ENCODE measurements around the gene CTSZ. TPM values are rescaled to one million over a fixed set of nuclear protein-coding genes. Genes with fewer than 3 reads are reported as not detected.
A peak's percentile ranks its signal among the peaks of the same experiment; 100 is the strongest.

Gene CTSZ
- total and polyA plus RNA-seq, 2 donors from 2014 or later, result 200 to 234 TPM

- H3K4me1 ChIP-seq (ENCODE audit: control insufficient read depth in 2 of 3, insufficient read depth in 2 of 3, low read depth in 1 of 3, low read length in 3 of 3), result peaks cover 0 to 14% (median 5%) of the 10 kb centered on the region in 3 donors
- H3K27me3 ChIP-seq (ENCODE audit: control insufficient read depth, insufficient read depth, low read length), result no peaks in the 10 kb centered on the region
- H3K4me3 ChIP-seq (ENCODE audit: low read length in 3 of 3), result no peak overlapping the region
- DNase-seq (peak in 1 of 5 donors; percentile 60), FAIRE-seq (no peak)
- H3K36me3 ChIP-seq (ENCODE audit: control insufficient read depth in 2 of 3, insufficient read depth in 3 of 3, low read length in 3 of 3), result peaks cover 0 to 10% (median 5%) of the 10 kb centered on the region in 3 donors
- no peak for TF ChIP-seq CTCF (IDR thresholded peaks at IDR 0.05; ENCODE audit: borderline replicate concordance, extremely low read depth, insufficient read depth)
- H3K27ac ChIP-seq (ENCODE audit: low read depth in 2 of 2, low read length in 2 of 2), result no peak overlapping the region
- no peak overlapping the region for H3K9ac ChIP-seq (ENCODE audit: low read length in 3 of 3)
- H3K9me3 ChIP-seq (ENCODE audit: control insufficient read depth in 2 of 3, insufficient read depth in 1 of 3, low read length in 3 of 3), result no peaks in the 10 kb centered on the region
- intact Hi-C loops (cut with DNase I), result no loop called here
Observed at GRCh38 chr20:59002388-59002787, 4.7 kb downstream of the CTSZ start.

GRCh38 chr20:59001449-59002171 is 5.4 kb downstream of the CTSZ start:
- FAIRE-seq, result no peak
- no peaks in the 10 kb centered on the region for H3K9me3 ChIP-seq (ENCODE audit: control insufficient read depth in 2 of 3, insufficient read depth in 1 of 3, low read length in 3 of 3)
- peaks cover 0 to 14% (median 5%) of the 10 kb centered on the region in 3 donors for H3K4me1 ChIP-seq (ENCODE audit: control insufficient read depth in 2 of 3, insufficient read depth in 2 of 3, low read depth in 1 of 3, low read length in 3 of 3)
- no peak overlapping the region for H3K27ac ChIP-seq (ENCODE audit: low read depth in 2 of 2, low read length in 2 of 2)
- H3K4me3 ChIP-seq (ENCODE audit: low read length in 3 of 3), result no peak overlapping the region
- peaks cover 0 to 10% (median 9%) of the 10 kb centered on the region in 3 donors for H3K36me3 ChIP-seq (ENCODE audit: control insufficient read depth in 2 of 3, insufficient read depth in 3 of 3, low read length in 3 of 3)
- H3K27me3 ChIP-seq (ENCODE audit: control insufficient read depth, insufficient read depth, low read length), result no peaks in the 10 kb centered on the region
- no peak overlapping the region for H3K9ac ChIP-seq (ENCODE audit: low read length in 3 of 3)
- intact Hi-C loops (cut with DNase I), result no loop called here
- TF ChIP-seq CTCF (IDR thresholded peaks at IDR 0.05; ENCODE audit: borderline replicate concordance, extremely low read depth, insufficient read depth), result no peak
- peak in 1 of 5 donors; percentile 63 for DNase-seq

GRCh38 chr20:59001068-59001448 is 6.0 kb downstream of the CTSZ start:
- TF ChIP-seq CTCF (IDR thresholded peaks at IDR 0.05; ENCODE audit: borderline replicate concordance, extremely low read depth, insufficient read depth), result no peak
- Histone ChIP-seq H3K4me1 (ENCODE audit: control insufficient read depth in 2 of 3, insufficient read depth in 2 of 3, low read depth in 1 of 3, low read length in 3 of 3) (peaks cover 0 to 16% (median 8%) of the 10 kb centered on the region in 3 donors), H3K27me3 (ENCODE audit: control insufficient read depth, insufficient read depth, low read length) (no peaks in the 10 kb centered on the region), H3K9ac (ENCODE audit: low read length in 3 of 3) (no peak overlapping the region), H3K27ac (ENCODE audit: low read depth in 2 of 2, low read length in 2 of 2) (no peak overlapping the region), H3K36me3 (ENCODE audit: control insufficient read depth in 2 of 3, insufficient read depth in 3 of 3, low read length in 3 of 3) (peaks cover 0 to 15% (median 12%) of the 10 kb centered on the region in 3 donors), H3K9me3 (ENCODE audit: control insufficient read depth in 2 of 3, insufficient read depth in 1 of 3, low read length in 3 of 3) (no peaks in the 10 kb centered on the region), H3K4me3 (ENCODE audit: low read length in 3 of 3) (no peak overlapping the region)
- intact Hi-C loops (cut with DNase I), result no loop called here
- FAIRE-seq (no peak), DNase-seq (no peak)
